Measurements from ENCODE around the gene FRMD4A.

DNA sequence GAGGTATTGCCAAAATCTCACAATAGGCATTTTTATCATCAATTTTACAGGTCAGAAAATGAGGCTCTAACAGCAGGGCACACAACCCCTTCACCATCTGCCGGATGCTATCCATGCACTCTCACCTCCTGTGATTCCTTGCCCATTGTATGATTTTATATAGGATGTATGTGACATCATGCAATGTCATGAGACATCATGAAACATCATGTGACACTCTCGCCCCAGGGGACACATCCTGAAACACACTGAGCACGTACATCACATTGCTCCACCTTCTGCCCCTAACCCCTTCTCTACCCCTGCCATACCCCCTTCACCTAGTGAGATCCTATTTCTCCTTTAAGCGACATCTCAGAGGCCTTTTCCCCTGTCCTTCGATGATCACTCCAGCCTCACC is 189.4 kb downstream of the FRMD4A start:
- TF ChIP-seq, protein P1, sequence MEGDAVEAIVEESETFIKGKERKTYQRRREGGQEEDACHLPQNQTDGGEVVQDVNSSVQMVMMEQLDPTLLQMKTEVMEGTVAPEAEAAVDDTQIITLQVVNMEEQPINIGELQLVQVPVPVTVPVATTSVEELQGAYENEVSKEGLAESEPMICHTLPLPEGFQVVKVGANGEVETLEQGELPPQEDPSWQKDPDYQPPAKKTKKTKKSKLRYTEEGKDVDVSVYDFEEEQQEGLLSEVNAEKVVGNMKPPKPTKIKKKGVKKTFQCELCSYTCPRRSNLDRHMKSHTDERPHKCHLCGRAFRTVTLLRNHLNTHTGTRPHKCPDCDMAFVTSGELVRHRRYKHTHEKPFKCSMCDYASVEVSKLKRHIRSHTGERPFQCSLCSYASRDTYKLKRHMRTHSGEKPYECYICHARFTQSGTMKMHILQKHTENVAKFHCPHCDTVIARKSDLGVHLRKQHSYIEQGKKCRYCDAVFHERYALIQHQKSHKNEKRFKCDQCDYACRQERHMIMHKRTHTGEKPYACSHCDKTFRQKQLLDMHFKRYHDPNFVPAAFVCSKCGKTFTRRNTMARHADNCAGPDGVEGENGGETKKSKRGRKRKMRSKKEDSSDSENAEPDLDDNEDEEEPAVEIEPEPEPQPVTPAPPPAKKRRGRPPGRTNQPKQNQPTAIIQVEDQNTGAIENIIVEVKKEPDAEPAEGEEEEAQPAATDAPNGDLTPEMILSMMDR (IDR thresholded peaks at IDR 0.05), result no peak
- TF ChIP-seq POLR2A (IDR thresholded peaks at IDR 0.05) (no peak), POLR2AphosphoS5 (IDR thresholded peaks at IDR 0.05) (no peak), EP300 (IDR thresholded peaks at IDR 0.05; ENCODE audit: low read depth) (no peak)
